Glutamatergic neuron (in vitro differentiated cells): ENCODE data around the gene MUC4. TPM values are rescaled to one million over a fixed set of nuclear protein-coding genes. Genes with fewer than 3 reads are reported as not detected.

Experiments used
- DNase-seq: peaks from one replicate; pipeline ENCODE4 v3.0.0; 2022
- H3K27ac Mint-ChIP-seq: one replicate; pipeline ENCODE4 v1.8.0; 2020; ENCODE audit warnings: mild to moderate bottlenecking, mixed read lengths, inconsistent platforms; ENCODE audit not compliant: unreplicated experiment
- H3K27me3 Mint-ChIP-seq: one replicate; pipeline ENCODE4 v1.8.0; 2020; ENCODE audit warnings: mild to moderate bottlenecking, moderate library complexity, mixed read lengths, inconsistent platforms; ENCODE audit not compliant: unreplicated experiment
- H3K36me3 Mint-ChIP-seq: one replicate; pipeline ENCODE4 v1.8.0; 2020; ENCODE audit warnings: mild to moderate bottlenecking, mixed read lengths, inconsistent platforms; ENCODE audit not compliant: unreplicated experiment
- H3K4me1 Mint-ChIP-seq: one replicate; pipeline ENCODE4 v1.8.0; 2020; ENCODE audit warnings: mild to moderate bottlenecking, low read depth, mixed read lengths, inconsistent platforms; ENCODE audit not compliant: unreplicated experiment
- H3K4me3 Mint-ChIP-seq: one replicate; pipeline ENCODE4 v1.8.0; 2020; ENCODE audit warnings: mild to moderate bottlenecking, mixed read lengths, inconsistent platforms; ENCODE audit not compliant: unreplicated experiment
- H3K9me3 Mint-ChIP-seq: one replicate; pipeline ENCODE4 v1.8.0; 2020; ENCODE audit warnings: mild to moderate bottlenecking, moderate library complexity, mixed read lengths, inconsistent platforms; ENCODE audit not compliant: unreplicated experiment
- total RNA-seq: library from RNA; stranded (reverse); fragmentation: NEBNext Ultra II Directional; extraction: Animal tissue kit (Norgen Biotek cat#: 25700); gene quantifications from one replicate; pipeline ENCODE4 v1.2.1, GENCODE V29; 2021; ENCODE audit not compliant: unreplicated experiment
- TF ChIP-seq, protein P1 (sequence below): fragments of 200-600 bp; sonication (generic); IDR thresholded peaks from one replicate; pipeline ENCODE4 v1.5.0; 2021; ENCODE audit not compliant: partially characterized antibody, unreplicated experiment

The MUC4 gene
- total RNA-seq, 1 donor from 2014 or later, result 2.5 TPM

DNA sequence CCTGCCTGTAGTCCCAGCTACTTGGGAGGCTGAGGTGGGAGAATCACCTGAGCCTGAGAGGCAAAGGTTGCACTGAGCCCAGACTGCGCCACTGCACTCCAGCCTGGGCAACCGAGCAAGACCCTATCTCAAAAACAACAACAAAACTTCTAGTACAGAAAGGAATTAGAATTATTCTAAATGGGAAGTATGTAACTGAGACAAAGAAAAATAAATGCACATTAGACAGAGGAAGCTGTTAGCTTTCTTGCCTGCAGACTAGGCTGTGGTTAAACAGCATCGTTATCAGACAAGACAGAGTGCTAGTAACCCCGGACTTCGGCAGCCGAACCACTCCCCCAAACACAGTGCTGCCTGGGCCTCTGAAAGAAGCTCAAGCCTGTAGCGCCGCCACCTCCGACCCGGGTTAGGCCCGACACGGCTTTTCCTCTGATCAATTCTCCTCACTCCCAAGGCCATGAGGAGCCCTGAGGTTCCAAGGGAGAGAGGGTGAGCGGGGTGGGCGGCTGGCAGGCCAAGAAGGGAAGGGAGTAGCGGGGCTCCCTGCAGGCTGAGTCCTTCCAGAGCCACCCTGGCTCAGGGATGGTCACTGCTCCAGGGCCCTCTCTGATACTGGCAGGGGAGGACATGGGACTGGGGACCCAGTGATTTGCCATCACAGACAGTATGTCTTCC lies 44.8 kb upstream of the MUC4 start:
- no peak overlapping the region for H3K27ac Mint-ChIP-seq
- H3K9me3 Mint-ChIP-seq, result peaks cover 3% of the 10 kb centered on the region
- H3K4me1 Mint-ChIP-seq, result peaks cover 1% of the 10 kb centered on the region
- H3K4me3 Mint-ChIP-seq, result no peak overlapping the region
- peaks cover 3% of the 10 kb centered on the region for H3K27me3 Mint-ChIP-seq
- TF ChIP-seq, protein P1, sequence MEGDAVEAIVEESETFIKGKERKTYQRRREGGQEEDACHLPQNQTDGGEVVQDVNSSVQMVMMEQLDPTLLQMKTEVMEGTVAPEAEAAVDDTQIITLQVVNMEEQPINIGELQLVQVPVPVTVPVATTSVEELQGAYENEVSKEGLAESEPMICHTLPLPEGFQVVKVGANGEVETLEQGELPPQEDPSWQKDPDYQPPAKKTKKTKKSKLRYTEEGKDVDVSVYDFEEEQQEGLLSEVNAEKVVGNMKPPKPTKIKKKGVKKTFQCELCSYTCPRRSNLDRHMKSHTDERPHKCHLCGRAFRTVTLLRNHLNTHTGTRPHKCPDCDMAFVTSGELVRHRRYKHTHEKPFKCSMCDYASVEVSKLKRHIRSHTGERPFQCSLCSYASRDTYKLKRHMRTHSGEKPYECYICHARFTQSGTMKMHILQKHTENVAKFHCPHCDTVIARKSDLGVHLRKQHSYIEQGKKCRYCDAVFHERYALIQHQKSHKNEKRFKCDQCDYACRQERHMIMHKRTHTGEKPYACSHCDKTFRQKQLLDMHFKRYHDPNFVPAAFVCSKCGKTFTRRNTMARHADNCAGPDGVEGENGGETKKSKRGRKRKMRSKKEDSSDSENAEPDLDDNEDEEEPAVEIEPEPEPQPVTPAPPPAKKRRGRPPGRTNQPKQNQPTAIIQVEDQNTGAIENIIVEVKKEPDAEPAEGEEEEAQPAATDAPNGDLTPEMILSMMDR, result no peak
- DNase-seq, result no peak
- no peaks in the 10 kb centered on the region for H3K36me3 Mint-ChIP-seq

DNA sequence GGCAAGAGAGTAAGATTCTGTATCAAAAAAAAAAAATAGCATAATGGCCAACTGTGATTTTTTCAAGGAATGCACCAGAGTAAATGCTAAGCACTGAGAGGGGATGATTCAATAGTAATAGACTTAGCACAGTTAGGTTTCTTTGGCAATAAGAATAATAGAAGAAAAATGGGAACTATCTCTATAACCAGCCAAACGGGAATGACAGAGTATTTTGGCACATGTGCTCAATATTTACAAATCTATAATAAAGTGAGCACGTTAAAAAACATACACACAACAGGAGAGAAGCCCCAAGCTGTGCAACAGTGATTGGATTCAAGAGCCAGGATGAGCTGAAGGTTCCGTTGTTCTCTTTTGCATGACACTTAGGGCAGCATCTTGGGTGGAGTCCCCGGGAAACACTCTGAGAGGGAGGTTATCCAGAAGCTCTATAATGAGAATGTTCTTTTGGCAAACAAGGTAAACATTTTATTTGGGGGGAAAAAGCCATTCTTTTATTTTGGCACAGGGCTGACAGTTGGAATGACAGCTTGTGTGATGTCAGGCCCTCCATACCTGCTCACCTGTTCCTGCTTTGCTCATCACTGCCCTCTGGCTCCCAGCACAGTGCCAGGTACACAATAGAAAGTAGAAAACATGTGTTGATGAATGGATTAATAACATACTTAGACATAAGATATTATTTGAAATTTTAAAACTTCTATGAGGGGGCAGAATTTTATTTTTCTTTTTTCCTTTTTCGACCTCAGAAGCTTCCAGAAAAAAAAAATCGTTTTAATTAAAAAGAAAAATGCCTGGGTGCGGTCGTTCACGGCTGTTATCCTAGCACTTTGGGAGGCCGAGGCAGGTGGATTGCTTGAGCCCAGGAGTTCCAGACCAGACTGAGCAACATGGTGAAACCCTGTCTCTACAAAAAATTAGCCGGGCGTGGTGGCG lies 44.0 kb upstream of the MUC4 start:
- Mint-ChIP-seq H3K4me3 (no peak overlapping the region), H3K27ac (no peak overlapping the region), H3K9me3 (peaks cover 4% of the 10 kb centered on the region), H3K4me1 (peaks cover 1% of the 10 kb centered on the region), H3K27me3 (peaks cover 2% of the 10 kb centered on the region), H3K36me3 (no peaks in the 10 kb centered on the region)
- TF ChIP-seq, protein P1, result no peak
- DNase-seq, result no peak

DNA sequence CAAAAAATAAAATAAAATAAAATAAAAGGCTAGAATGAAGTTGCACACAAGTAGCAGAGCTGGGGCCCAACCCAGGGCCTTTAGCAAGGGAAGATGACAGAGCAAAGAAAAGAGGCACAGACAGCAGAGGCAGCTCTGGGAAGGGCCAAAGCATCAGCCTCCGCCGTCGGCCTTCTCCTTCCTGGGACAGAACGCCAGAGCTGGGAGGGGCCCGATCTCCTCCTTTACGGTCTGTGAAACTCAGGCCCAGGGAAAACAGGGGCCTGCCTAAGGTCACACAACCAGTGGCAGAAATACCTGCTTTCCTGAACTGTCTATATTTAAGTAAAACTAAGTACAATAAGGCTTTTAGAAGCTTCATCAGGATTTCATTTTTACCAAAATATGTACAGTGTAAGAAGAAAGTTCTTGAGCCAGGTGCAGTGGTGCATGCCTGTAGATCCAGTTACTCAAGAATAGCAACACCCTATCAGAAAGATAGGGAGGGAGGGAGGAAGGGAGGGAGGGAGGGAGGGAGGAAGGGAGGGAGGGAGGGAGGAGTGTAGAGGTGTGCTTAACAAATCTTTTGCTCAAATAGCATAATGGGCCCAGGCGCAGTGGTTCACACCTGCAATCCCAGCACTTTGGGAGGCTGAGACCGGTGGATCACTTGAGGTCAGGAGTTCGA lies 43.0 kb upstream of the MUC4 start:
- TF ChIP-seq, protein P1, result no peak
- peaks cover 4% of the 10 kb centered on the region for H3K9me3 Mint-ChIP-seq
- H3K4me1 Mint-ChIP-seq, result peaks cover under 1% of the 10 kb centered on the region
- H3K27me3 Mint-ChIP-seq, result peaks cover 2% of the 10 kb centered on the region
- H3K36me3 Mint-ChIP-seq, result no peaks in the 10 kb centered on the region
- H3K27ac Mint-ChIP-seq, result no peak overlapping the region
- DNase-seq, result no peak
- H3K4me3 Mint-ChIP-seq, result no peak overlapping the region

DNA sequence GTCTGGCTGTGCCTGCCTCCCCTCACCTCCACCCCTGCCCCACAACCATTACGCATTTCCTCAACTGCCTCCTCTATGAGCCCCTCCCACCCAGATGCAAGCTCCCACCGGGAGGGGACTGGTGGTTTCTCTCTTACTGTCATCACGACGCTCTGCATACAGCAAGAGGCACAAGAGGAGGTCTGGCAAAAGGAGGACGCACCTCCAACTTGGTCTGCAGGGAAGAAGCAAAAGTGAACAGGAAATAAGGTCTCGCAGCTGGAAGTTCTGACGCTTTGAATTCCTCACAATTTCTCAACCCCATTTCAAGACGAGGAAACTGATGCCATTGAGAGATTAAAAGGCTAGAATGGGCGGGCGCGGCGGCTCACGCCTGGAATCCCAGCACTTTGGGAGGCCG lies 42.3 kb upstream of the MUC4 start:
- no peak for DNase-seq
- TF ChIP-seq, protein P1, result no peak
- H3K27ac Mint-ChIP-seq, result no peak overlapping the region
- H3K4me1 Mint-ChIP-seq, result no peaks in the 10 kb centered on the region
- peaks cover 2% of the 10 kb centered on the region for H3K36me3 Mint-ChIP-seq
- H3K9me3 Mint-ChIP-seq, result peaks cover 4% of the 10 kb centered on the region
- H3K4me3 Mint-ChIP-seq, result no peak overlapping the region
- H3K27me3 Mint-ChIP-seq, result peaks cover 3% of the 10 kb centered on the region
